HepG2 (cell line): Measurements from ENCODE around the gene DLL4. TPM values are rescaled to one million over a fixed set of nuclear protein-coding genes. Genes with fewer than 3 reads are reported as not detected.

Experiments used
- FOXA3 ChIP-seq: IDR thresholded peaks from 2 replicates; pipeline ENCODE4 v1.6.1; 2016; ENCODE audit warnings: missing genetic modification reagents, missing compliant biosample characterization
- GZF1 ChIP-seq: sonication (generic); formaldehyde crosslinking; IDR thresholded peaks from 2 replicates; pipeline ENCODE4 v1.5.1; 2020; ENCODE audit warnings: mild to moderate bottlenecking, missing genetic modification reagents
- IRX3 ChIP-seq: sonication (generic); formaldehyde crosslinking; IDR thresholded peaks from 2 replicates; pipeline ENCODE4 v1.8.1; 2023; ENCODE audit warnings: mild to moderate bottlenecking, low read depth, missing genetic modification reagents, borderline replicate concordance
- MXD1 ChIP-seq: sonication (generic); formaldehyde crosslinking; IDR thresholded peaks from 2 replicates; pipeline ENCODE4 v1.4.0; 2020; ENCODE audit warnings: mild to moderate bottlenecking, missing genetic modification reagents
- MXI1 ChIP-seq: IDR thresholded peaks from 3 replicates; pipeline ENCODE4 v1.6.1; 2012; ENCODE audit warnings: low read depth, low read length, inconsistent platforms, borderline replicate concordance
- PHF20 ChIP-seq: sonication (generic); formaldehyde crosslinking; IDR thresholded peaks from 2 replicates; pipeline ENCODE4 v1.5.0; 2020; ENCODE audit warnings: mild to moderate bottlenecking, missing genetic modification reagents
- RXRB ChIP-seq: IDR thresholded peaks from 2 replicates; pipeline ENCODE4 v1.6.1; 2016; ENCODE audit warnings: borderline replicate concordance, missing genetic modification reagents, missing compliant biosample characterization
- SNAPC2 ChIP-seq: sonication (generic); formaldehyde crosslinking; IDR thresholded peaks from 2 replicates; pipeline ENCODE4 v1.8.1; 2022; ENCODE audit warnings: mild to moderate bottlenecking, missing genetic modification reagents
- SUZ12 ChIP-seq: fragments of 150-350 bp; IDR thresholded peaks from 2 replicates; pipeline ENCODE4 v1.6.1; 2014; ENCODE audit warnings: low read depth, low read length
- SYNCRIP ChIP-seq: fragments of 200-400 bp; formaldehyde crosslinking; IDR thresholded peaks from 2 replicates; pipeline ENCODE4 v1.6.1; 2018; ENCODE audit warnings: mild to moderate bottlenecking, low read depth, low read length; ENCODE audit not compliant: insufficient read depth
- TP53 ChIP-seq: sonication (generic); formaldehyde crosslinking; conservative IDR thresholded peaks from 2 replicates; pipeline ENCODE4 v1.4.0; 2020; ENCODE audit warnings: missing genetic modification reagents
- ZBTB42 ChIP-seq: sonication (generic); formaldehyde crosslinking; IDR thresholded peaks from 2 replicates; pipeline ENCODE4 v1.5.0; 2020; ENCODE audit warnings: mild to moderate bottlenecking, missing genetic modification reagents
- ZNF441 ChIP-seq: sonication (generic); formaldehyde crosslinking; IDR thresholded peaks from 2 replicates; pipeline ENCODE4 v1.7.0; 2021; ENCODE audit warnings: missing genetic modification reagents, borderline replicate concordance
- polyA plus RNA-seq, 8 experiments: library from polyadenylated mRNA; depleted of rRNA in 3 of 8; stranded (reverse) in 7 of 8; unstranded in 1 of 8; fragments of >200 nt; fragmentation: Illumina TruSeq in 4 of 8; extraction: Trizol in 4 of 8; gene quantifications; 2 replicates each; pipeline versions ENCODE4 v1.2.1 to v1.2.3, GENCODE V29; 2011 to 2016; ENCODE audit warnings: low read depth in 4 of 8, missing spikeins in 1 of 8, mixed read lengths in 1 of 8; ENCODE audit not compliant: insufficient read depth in 1 of 8
- total RNA-seq, 5 experiments: library from RNA; depleted of rRNA; stranded (reverse); fragments of >200 nt; fragmentation: Illumina TruSeq; extraction: Trizol; gene quantifications; 2 replicates each; pipeline ENCODE4 v1.2.3, GENCODE V29; 2016; ENCODE audit warnings: low read depth in 1 of 5
- TF ChIP-seq, protein P1 (sequence below): IDR thresholded peaks from 2 replicates; pipeline ENCODE4 v1.6.1; 2016; ENCODE audit warnings: low read depth, control low read depth
- TF ChIP-seq, protein P2 (sequence below): sonication (generic); formaldehyde crosslinking; IDR thresholded peaks from 2 replicates; pipeline ENCODE4 v1.4.0; 2020; ENCODE audit warnings: missing genetic modification reagents, borderline replicate concordance
- TF ChIP-seq, protein P3 (sequence below): sonication (generic); formaldehyde crosslinking; IDR thresholded peaks from 2 replicates; pipeline ENCODE4 v1.4.0; 2020; ENCODE audit warnings: missing genetic modification reagents, borderline replicate concordance
- TF ChIP-seq, protein P4 (sequence below), 2 experiments: sonication (generic) in 1 of 2; formaldehyde crosslinking in 1 of 2; IDR thresholded peaks; 2 replicates each; pipeline versions ENCODE4 v1.4.0 to v1.6.1; 2018 to 2020; ENCODE audit warnings: missing genetic modification reagents in 2 of 2, borderline replicate concordance in 1 of 2, low read depth in 1 of 2, mild to moderate bottlenecking in 1 of 2, missing biosample characterization in 1 of 2

DLL4 gene
- total and polyA plus RNA-seq, 2 of the 13 experiments (the other 11 are each of a cell fraction or from before 2014, with no cell fraction given) = 0.20 to 0.25 TPM

- TF ChIP-seq ZBTB42 (CRISPR knock-in tag) = peak; percentile 79; the same call in 1 of the 2 replicates
- TF ChIP-seq, protein P1, sequence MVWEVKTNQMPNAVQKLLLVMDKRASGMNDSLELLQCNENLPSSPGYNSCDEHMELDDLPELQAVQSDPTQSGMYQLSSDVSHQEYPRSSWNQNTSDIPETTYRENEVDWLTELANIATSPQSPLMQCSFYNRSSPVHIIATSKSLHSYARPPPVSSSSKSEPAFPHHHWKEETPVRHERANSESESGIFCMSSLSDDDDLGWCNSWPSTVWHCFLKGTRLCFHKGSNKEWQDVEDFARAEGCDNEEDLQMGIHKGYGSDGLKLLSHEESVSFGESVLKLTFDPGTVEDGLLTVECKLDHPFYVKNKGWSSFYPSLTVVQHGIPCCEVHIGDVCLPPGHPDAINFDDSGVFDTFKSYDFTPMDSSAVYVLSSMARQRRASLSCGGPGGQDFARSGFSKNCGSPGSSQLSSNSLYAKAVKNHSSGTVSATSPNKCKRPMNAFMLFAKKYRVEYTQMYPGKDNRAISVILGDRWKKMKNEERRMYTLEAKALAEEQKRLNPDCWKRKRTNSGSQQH (CRISPR knock-in tag) = peak; percentile 25; the same call in 1 of the 2 replicates
- peak; percentile 35; the same call in 1 of the 2 replicates for TF ChIP-seq PHF20 (CRISPR knock-in tag)
- no peak for TF ChIP-seq SYNCRIP
- peak; percentile 70; the same call in 1 of the 2 replicates for TF ChIP-seq TP53 (CRISPR knock-in tag)
- TF ChIP-seq GZF1 (CRISPR knock-in tag) = no peak
- TF ChIP-seq, protein P2, sequence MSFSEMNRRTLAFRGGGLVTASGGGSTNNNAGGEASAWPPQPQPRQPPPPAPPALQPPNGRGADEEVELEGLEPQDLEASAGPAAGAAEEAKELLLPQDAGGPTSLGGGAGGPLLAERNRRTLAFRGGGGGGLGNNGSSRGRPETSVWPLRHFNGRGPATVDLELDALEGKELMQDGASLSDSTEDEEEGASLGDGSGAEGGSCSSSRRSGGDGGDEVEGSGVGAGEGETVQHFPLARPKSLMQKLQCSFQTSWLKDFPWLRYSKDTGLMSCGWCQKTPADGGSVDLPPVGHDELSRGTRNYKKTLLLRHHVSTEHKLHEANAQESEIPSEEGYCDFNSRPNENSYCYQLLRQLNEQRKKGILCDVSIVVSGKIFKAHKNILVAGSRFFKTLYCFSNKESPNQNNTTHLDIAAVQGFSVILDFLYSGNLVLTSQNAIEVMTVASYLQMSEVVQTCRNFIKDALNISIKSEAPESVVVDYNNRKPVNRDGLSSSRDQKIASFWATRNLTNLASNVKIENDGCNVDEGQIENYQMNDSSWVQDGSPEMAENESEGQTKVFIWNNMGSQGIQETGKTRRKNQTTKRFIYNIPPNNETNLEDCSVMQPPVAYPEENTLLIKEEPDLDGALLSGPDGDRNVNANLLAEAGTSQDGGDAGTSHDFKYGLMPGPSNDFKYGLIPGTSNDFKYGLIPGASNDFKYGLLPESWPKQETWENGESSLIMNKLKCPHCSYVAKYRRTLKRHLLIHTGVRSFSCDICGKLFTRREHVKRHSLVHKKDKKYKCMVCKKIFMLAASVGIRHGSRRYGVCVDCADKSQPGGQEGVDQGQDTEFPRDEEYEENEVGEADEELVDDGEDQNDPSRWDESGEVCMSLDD (CRISPR knock-in tag) = no peak
- peak; percentile 60 for TF ChIP-seq MXD1 (CRISPR knock-in tag)
- no peak for TF ChIP-seq SNAPC2 (CRISPR knock-in tag)
- TF ChIP-seq, protein P3, sequence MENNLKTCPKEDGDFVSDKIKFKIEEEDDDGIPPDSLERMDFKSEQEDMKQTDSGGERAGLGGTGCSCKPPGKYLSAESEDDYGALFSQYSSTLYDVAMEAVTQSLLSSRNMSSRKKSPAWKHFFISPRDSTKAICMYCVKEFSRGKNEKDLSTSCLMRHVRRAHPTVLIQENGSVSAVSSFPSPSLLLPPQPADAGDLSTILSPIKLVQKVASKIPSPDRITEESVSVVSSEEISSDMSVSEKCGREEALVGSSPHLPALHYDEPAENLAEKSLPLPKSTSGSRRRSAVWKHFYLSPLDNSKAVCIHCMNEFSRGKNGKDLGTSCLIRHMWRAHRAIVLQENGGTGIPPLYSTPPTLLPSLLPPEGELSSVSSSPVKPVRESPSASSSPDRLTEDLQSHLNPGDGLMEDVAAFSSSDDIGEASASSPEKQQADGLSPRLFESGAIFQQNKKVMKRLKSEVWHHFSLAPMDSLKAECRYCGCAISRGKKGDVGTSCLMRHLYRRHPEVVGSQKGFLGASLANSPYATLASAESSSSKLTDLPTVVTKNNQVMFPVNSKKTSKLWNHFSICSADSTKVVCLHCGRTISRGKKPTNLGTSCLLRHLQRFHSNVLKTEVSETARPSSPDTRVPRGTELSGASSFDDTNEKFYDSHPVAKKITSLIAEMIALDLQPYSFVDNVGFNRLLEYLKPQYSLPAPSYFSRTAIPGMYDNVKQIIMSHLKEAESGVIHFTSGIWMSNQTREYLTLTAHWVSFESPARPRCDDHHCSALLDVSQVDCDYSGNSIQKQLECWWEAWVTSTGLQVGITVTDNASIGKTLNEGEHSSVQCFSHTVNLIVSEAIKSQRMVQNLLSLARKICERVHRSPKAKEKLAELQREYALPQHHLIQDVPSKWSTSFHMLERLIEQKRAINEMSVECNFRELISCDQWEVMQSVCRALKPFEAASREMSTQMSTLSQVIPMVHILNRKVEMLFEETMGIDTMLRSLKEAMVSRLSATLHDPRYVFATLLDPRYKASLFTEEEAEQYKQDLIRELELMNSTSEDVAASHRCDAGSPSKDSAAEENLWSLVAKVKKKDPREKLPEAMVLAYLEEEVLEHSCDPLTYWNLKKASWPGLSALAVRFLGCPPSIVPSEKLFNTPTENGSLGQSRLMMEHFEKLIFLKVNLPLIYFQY (CRISPR knock-in tag) = peak; percentile 55; the same call in 1 of the 2 replicates
- no peak for TF ChIP-seq IRX3
- no peak for TF ChIP-seq FOXA3 (CRISPR knock-in tag)
- 0 out of 2 replicates have a peak, but pooled peaks have one; percentile 8 for TF ChIP-seq RXRB
- TF ChIP-seq ZNF441 (CRISPR knock-in tag) = no peak
- TF ChIP-seq SUZ12 = no peak
- TF ChIP-seq, protein P4, sequence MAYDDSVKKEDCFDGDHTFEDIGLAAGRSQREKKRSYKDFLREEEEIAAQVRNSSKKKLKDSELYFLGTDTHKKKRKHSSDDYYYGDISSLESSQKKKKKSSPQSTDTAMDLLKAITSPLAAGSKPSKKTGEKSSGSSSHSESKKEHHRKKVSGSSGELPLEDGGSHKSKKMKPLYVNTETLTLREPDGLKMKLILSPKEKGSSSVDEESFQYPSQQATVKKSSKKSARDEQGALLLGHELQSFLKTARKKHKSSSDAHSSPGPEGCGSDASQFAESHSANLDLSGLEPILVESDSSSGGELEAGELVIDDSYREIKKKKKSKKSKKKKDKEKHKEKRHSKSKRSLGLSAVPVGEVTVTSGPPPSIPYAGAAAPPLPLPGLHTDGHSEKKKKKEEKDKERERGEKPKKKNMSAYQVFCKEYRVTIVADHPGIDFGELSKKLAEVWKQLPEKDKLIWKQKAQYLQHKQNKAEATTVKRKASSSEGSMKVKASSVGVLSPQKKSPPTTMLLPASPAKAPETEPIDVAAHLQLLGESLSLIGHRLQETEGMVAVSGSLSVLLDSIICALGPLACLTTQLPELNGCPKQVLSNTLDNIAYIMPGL (CRISPR knock-in tag; IDR thresholded peaks at IDR 0.05; ENCODE audit: borderline replicate concordance in 1 of 2, low read depth in 1 of 2) = peak; percentile 78 to 91
- peak; percentile 74; the same call in 1 of the 3 replicates for TF ChIP-seq MXI1
Observed at GRCh38 chr15:40906091-40906990, 22.8 kb upstream of the DLL4 start (continued).
